ENCODE results near the gene PDE6G. TPM values are rescaled to one million over a fixed set of nuclear protein-coding genes. Genes with fewer than 3 reads are reported as not detected.

Gene PDE6G
- total RNA-seq, 4 donors from 2014 or later = 0.30 to 8.9 (median 1.1) TPM; not detected in 1

DNA sequence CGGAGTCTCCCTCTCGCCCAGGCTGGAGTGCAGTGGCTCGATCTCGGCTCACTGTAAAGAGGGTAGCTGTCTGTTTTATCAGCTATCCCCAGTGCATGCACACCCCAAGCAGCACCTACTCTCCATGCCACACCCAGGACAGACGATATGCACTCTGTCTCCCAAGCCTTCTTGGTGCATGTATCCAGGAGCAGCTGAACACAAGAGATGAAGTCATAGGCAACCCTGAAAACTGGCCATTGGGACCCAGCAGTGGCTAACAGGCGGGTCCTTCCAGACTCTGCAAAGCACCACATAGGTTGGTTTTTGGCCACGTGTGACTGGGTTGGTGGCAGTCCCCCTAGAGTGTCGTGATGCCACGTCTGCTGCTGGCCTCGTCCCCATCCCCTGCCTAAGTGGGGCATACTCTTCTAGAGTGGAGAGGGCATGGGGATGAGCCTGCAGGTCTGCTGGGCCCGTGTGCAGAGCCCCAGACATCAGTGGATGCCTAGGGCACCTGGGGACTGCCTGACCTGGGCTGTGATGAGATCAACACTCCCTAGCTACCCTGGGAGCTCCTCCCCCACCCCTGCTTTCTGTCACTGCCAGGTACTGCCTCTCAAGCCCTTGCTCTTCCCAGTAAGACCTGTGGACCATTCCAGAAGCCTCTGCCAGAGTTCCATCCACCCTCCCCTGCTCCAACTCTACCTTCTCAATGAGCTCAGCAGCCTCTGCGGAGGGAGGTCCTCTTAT, 9.3 kb downstream of the PDE6G start:
- no peak overlapping the region for H3K4me3 ChIP-seq (ENCODE audit: low read depth, poor library complexity, severe bottlenecking)
- no peak for DNase-seq (ENCODE audit: low spot score in 2 of 2)
- TF ChIP-seq, protein P1, sequence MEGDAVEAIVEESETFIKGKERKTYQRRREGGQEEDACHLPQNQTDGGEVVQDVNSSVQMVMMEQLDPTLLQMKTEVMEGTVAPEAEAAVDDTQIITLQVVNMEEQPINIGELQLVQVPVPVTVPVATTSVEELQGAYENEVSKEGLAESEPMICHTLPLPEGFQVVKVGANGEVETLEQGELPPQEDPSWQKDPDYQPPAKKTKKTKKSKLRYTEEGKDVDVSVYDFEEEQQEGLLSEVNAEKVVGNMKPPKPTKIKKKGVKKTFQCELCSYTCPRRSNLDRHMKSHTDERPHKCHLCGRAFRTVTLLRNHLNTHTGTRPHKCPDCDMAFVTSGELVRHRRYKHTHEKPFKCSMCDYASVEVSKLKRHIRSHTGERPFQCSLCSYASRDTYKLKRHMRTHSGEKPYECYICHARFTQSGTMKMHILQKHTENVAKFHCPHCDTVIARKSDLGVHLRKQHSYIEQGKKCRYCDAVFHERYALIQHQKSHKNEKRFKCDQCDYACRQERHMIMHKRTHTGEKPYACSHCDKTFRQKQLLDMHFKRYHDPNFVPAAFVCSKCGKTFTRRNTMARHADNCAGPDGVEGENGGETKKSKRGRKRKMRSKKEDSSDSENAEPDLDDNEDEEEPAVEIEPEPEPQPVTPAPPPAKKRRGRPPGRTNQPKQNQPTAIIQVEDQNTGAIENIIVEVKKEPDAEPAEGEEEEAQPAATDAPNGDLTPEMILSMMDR (IDR thresholded peaks at IDR 0.05) = no peak
- no peak for TF ChIP-seq POLR2A (IDR thresholded peaks at IDR 0.05)
- intact Hi-C loops (cut with DNase I; ENCODE audit: low total_unique reads) = no loop called here
- WGBS, 2 donors = 72 to 76% methylated on average over 12 of the region's 12 CpGs

DNA sequence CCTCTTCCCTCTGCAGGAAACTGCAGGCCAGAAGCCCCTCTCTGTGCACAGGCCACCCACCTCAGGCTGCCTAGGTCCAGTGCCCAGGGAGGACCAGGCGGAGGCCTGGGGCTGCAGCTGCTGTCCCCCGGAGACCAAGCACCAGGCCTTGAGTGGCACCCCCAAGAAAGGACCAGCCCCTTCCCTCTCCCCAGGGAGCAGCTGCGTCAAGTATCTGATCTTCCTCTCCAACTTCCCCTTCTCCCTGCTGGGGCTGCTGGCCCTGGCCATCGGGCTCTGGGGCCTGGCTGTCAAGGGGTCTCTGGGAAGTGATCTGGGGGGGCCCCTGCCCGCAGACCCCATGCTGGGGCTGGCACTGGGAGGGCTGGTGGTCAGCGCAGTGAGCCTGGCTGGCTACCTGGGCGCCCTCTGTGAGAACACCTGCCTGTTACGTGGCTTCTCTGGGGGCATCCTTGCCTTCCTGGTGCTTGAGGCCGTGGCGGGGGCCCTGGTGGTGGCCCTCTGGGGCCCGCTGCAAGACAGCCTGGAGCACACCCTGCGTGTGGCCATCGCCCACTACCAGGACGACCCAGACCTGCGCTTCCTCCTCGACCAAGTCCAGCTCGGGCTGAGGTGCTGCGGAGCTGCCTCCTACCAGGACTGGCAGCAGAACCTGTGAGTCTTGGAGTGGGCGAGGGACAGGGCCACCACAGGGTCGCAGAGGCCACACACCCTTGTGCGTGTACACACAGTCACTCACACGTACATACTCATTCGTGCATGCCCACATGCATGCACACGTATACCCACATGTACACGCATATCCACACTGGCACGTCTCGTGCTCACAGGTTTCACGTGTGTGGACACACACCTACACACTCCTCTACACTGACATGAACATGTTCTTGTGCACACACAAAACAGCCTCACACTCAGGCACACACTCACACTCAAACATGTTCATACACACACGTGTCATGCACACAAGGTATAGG, 11.1 kb downstream of the PDE6G start:
- TF ChIP-seq POLR2A (IDR thresholded peaks at IDR 0.05) = no peak
- TF ChIP-seq, protein P1 (IDR thresholded peaks at IDR 0.05) = no peak
- intact Hi-C loops (cut with DNase I; ENCODE audit: low total_unique reads) = no loop called here
- no peak for DNase-seq (ENCODE audit: low spot score in 2 of 2)
- H3K4me3 ChIP-seq (ENCODE audit: low read depth, poor library complexity, severe bottlenecking) = no peak overlapping the region
- 85 to 88% methylated on average over 26 of the region's 29 CpGs for WGBS, 2 donors

DNA sequence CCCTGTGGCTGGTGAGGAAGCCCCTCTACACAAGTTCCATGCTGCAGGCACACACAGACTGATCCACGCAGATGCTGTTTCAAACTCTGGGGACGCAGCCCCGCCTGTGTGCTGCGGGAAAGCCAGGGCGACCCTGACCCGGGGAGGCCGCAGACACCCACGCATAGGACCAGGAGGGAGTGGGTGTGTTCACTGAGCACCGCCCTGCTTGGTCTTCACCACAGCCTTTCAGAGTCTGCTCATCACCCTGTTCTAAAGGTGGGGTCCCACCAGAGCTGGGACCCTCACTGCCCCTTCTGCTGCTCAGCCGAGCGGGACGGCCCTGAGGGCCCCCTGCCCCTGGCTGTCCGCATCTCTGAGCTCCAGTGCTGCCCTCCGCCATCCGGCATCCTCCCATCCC, 11.8 kb downstream of the PDE6G start:
- WGBS, 2 donors = 86 to 93% methylated on average over 13 to 15 of the region's 15 CpGs
- DNase-seq (ENCODE audit: low spot score in 2 of 2) = no peak
- intact Hi-C loops (cut with DNase I; ENCODE audit: low total_unique reads) = no loop called here
- H3K4me3 ChIP-seq (ENCODE audit: low read depth, poor library complexity, severe bottlenecking) = no peak overlapping the region
- no peak for TF ChIP-seq POLR2A (IDR thresholded peaks at IDR 0.05)
- TF ChIP-seq, protein P1 (IDR thresholded peaks at IDR 0.05) = no peak

DNA sequence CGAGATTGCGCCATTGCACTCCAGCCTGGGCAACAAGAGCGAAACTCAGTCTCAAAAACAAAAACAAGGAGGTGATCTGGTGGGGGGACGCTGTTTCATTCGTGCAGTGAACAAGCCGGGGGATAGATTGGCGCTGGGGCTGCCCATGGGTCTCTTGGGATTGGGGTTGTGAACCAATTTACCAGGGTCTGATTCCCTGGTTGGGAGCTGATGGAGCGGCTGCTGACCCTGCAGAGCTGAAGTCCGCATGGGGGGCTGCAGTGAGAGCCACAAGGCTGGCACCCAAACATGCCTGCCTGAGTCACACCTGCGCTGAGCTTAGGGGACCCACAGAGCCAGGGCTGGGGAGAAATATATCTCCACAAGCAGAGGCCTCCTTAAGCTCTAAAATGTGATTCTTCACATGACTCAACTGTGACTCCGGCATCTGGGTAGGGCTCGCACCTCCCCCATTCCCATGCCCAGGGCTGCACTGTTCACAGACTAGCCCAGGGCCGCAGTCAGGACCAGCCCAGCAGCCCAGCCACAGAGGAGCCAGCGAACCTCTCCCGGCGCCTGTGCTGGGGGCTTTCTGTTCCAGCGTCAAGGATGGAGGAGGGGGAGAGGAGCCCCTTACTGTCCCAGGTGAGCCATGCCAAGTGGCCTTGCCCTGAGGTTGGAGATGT, 14.4 kb downstream of the PDE6G start:
- no peak overlapping the region for H3K4me3 ChIP-seq (ENCODE audit: low read depth, poor library complexity, severe bottlenecking)
- no peak for TF ChIP-seq POLR2A (IDR thresholded peaks at IDR 0.05)
- TF ChIP-seq, protein P1 (IDR thresholded peaks at IDR 0.05) = no peak

DNA sequence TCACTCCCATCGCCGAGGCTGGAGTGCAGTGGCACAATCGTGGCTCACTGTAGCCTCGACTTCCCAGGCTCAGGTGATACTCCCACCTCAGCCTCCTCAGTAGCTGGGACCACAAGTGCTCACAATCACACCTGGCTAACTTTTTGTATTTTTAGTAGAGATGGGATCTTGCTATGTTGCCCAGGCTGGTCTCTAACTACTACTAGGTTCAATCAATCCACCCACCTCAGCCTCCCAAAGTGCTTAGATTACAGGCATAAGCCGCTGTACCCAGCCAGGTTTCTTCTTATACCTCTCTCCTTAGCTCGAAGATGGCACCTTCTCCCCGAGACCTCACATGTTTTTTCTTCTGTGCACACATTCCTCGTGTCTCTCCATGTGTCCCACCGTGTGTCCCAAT, 16.3 kb downstream of the PDE6G start:
- intact Hi-C loops (cut with DNase I; ENCODE audit: low total_unique reads) = no loop called here
- WGBS, 2 donors = 91 to 94% methylated on average over 9 of the region's 9 CpGs

More for the DNA sequence above, 14.4 kb downstream of the PDE6G start:
- intact Hi-C loops (cut with DNase I; ENCODE audit: low total_unique reads) = no loop called here
- no peak for DNase-seq (ENCODE audit: low spot score in 2 of 2)
- WGBS, 2 donors = 85 to 87% methylated on average over 16 to 17 of the region's 17 CpGs

More for the DNA sequence above, 16.3 kb downstream of the PDE6G start:
- TF ChIP-seq, protein P1 (IDR thresholded peaks at IDR 0.05) = no peak
- TF ChIP-seq POLR2A (IDR thresholded peaks at IDR 0.05) = no peak
- no peak for DNase-seq (ENCODE audit: low spot score in 2 of 2)
- no peak overlapping the region for H3K4me3 ChIP-seq (ENCODE audit: low read depth, poor library complexity, severe bottlenecking)

Measured in lower leg skin (tissue), 4 donors.